Cardiac fibroblast (primary cell): ENCODE results near the gene EYS.
A peak's percentile ranks its signal among the peaks of the same experiment; 100 is the strongest.

Experiments used
- DNase-seq, 2 donors: peaks; one replicate each; pipeline versions ENCODE4 v3.0.0 to v3.0.0-alpha.2; 2010; ENCODE audit warnings: low read depth in 2 of 2
- H3K4me3 ChIP-seq, 2 donors: replicated peaks in 1 of 2; 1 replicate in 1 of 2; 2 replicates in 1 of 2; pipeline ENCODE4 v1.5.1; 2011; ENCODE audit warnings: low read depth in 2 of 2, low read length in 2 of 2, mild to moderate bottlenecking in 2 of 2, moderate library complexity in 1 of 2
- CTCF ChIP-seq: IDR thresholded peaks from one replicate; pipeline ENCODE4 v1.5.1; 2011; ENCODE audit warnings: low read depth, mild to moderate bottlenecking, low read length, inconsistent platforms

Gene EYS

GRCh38 chr6:63824722-63825121 lies 1882.3 kb downstream of the EYS start:
- no peak overlapping the region for H3K4me3 ChIP-seq
- DNase-seq: no peak
- TF ChIP-seq CTCF: no peak

GRCh38 chr6:63821442-63821841 lies 1885.6 kb downstream of the EYS start:
- DNase-seq: peak; percentile 24 to 30
- H3K4me3 ChIP-seq: no peak overlapping the region
- TF ChIP-seq CTCF: no peak

GRCh38 chr6:63819831-63820230 lies 1887.2 kb downstream of the EYS start:
- no peak overlapping the region for H3K4me3 ChIP-seq
- DNase-seq: peak; percentile 51 to 58
- TF ChIP-seq CTCF: no peak

- peak in 1 of 2 donors; percentile 52 for DNase-seq
- no peak overlapping the region for H3K4me3 ChIP-seq
- TF ChIP-seq CTCF: no peak
Observed at GRCh38 chr6:63817492-63818050, 1889.5 kb downstream of the EYS start.

- peak; percentile 53 for TF ChIP-seq CTCF
Observed at GRCh38 chr6:63816982-63817436, 1890.0 kb downstream of the EYS start.

GRCh38 chr6:63816401-63816981 lies 1890.5 kb downstream of the EYS start:
- TF ChIP-seq CTCF: no peak
- H3K4me3 ChIP-seq: no peak overlapping the region
- peak; percentile 34 to 74 for DNase-seq

More at GRCh38 chr6:63816982-63817436, 1890.0 kb downstream of the EYS start:
- H3K4me3 ChIP-seq: no peak overlapping the region
- DNase-seq: peak; percentile 40 to 52
